Activated CD4-positive, alpha-beta T cell treated with anti-CD3 and anti-CD28 coated beads, Interleukin-2, Interleukin-6, amounts not matched to agents 100 ng/mL and 50 ng/mL, durations not matched to agents 16 hours and 8 hours (primary cell): ENCODE data around the gene ALS2CL.
"Not testable (repeated sequence)": the region's sequence is repeated elsewhere in the genome, so short reads cannot be mapped to it uniquely, and the experiment has no call there.

ENCODE experiments used
- DNase-seq: peaks from one replicate; pipeline ENCODE4 v3.0.0-alpha.2; 2020

ALS2CL gene

GRCh38 chr3:46704346-46704745 lies 10.9 kb upstream of the ALS2CL start:
- not testable (repeated sequence) for DNase-seq

DNA sequence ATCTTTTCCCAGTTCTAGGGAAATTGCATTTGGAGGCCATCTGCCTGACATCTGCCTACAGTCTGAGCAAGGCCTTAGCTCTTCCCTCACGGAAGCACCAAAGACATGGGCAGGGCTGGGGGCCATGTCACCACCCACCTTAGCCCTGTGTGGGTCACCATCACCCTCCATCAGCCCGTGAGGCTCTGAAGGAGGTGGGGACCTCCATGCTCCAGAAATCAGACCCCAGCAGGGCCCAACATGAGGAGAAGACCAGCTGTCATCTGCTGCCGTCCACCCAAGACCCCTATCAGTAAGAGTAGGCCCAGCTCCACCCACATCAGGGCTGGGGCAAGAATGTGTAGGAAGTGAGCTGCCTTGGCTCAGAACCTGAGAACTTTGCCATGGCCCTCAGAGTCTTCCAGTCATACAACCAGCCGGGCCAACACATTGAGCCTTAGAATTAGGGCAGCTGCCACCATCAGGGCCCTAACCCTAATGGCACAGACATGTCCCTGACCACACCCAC lies 9.6 kb upstream of the ALS2CL start:
- no peak for DNase-seq

DNA sequence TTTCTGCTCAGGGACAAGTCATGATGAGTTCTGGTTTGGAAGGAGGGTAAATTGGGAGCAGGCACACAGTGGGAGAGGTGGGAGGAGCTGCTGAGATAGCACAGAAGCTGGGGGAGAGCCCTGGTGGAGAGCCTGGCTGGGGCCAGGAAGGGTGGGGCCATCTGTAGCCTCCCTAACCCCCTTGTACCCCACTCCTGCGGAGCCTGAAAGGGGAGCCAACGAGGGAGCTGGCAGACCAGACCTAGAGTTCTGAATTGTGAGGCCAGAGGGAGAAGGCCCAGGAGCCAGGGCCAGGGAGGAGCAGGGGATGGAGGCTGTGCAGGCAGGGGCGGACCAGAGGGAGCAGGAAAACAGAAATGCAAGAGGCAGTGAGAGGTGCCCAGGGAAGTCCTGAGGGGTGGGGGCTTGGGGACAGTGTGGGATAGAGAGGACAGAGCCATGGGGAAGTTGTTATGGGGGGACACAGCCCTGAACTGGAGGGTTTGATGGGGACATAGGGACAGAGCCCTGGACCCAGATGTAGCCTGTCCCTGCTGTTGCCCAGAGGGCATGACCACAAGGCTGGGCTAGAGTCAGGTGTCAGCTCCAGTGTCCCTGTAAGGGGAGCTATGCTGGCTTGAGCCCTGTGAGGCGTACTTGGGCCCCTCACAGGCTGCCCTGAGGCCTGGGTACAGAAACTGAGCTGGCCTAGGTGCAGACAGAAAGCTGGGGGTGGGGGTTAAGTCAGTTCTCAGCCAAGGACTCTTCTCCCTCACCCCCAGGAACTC lies 8.9 kb upstream of the ALS2CL start:
- DNase-seq: no peak

DNA sequence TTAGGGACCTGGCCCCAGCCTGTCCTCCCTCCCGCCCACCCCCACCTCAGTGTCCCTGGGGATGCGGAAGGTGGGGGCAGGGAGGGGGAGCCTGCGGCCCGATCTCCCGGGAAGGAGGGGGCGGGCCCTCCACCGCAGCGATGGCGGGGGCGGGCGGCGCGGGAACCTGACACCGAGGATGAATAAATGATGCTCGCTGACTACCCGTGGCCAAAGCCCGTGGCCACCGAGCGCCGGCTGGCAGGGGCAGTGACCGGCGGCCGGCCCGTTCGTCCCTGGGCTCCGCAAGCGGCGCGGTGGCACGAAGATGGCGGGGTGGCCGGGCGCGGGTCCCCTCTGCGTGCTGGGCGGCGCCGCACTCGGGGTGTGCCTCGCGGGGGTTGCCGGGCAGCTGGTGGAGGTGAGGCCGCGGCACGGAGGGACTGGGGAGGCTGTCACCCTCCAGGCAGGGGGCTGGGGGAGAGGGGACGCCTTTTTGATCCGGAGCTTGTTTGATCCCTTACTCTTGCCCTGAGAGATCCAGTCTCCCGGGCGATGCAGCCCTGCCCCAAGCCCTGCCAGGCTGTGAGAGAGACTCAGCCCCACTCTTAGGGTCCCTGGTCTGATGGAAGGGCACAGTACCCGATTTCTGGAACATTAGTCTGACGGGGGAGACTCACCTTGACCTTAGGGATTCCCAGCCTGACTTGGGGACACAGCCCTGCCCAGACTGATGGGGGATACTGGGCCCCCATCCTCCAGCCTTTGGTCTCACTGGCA lies 7.9 kb upstream of the ALS2CL start, which contains the start of gene TMIE:
Gene TMIE (plus strand): TSS at position 212 of the 759 bp plus-strand sequence. CDS start 96 bp downstream, at position 308.
- no peak for DNase-seq

DNA sequence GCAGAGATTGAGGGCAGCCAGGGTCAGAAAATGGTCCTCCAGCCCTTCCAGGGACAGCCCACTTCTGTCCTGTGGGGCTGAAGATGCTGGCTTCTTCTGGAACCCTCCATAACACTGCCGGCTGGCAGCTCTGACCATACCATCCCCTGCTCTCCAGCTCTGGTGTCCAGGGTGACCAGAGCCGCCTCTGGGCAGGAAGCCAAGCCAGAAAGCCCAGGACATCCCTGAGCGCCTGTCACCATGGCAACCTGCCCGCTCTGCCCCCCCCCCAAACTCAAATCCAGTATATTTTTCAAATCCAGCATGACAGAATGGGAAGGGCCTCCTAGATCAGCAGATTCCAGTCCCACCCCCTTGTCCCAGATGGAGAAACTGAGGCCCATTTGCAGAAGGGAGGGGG lies 7.3 kb upstream of the ALS2CL start:
- no peak for DNase-seq

DNA sequence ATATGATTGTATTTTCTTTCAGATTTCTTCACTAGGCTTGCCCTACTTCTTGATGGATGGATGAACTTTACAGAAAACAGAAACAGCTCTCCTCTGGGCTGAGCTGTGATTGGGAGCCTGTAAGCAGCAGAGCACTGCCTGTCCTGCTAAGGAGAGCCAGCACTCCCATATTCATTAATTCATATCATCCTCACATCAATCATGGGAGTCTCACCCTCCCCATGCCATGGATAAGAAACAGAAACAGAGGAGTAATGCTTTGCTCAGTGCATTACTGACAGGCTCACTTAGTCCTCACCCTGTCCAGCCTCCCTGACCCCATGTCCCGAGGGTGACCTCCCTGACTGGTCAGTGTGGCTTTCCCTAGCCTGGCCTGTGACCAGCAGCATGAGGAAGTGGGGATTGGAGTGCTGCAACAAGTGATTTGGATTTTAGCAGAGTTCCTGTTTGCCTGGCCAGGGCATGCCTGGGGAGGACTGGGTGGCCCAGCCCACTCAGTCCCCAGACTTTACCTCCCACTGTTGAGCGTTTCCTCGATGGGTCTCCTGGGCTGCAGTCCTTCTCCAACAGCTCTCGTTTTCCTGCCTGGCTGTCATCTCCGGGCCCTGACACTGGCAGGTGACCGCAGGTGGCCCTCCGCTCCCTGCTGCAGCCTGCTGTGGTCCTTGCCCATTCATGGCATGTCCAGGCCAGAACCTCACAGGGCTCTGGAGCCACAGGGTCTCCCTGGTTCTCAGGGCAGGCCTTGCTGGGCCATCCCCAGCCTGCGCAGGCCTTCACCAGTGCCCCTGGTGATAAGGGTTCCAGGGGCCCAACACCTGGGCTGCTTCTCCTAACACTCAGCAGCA lies 6.4 kb upstream of the ALS2CL start:
- no peak for DNase-seq

DNA sequence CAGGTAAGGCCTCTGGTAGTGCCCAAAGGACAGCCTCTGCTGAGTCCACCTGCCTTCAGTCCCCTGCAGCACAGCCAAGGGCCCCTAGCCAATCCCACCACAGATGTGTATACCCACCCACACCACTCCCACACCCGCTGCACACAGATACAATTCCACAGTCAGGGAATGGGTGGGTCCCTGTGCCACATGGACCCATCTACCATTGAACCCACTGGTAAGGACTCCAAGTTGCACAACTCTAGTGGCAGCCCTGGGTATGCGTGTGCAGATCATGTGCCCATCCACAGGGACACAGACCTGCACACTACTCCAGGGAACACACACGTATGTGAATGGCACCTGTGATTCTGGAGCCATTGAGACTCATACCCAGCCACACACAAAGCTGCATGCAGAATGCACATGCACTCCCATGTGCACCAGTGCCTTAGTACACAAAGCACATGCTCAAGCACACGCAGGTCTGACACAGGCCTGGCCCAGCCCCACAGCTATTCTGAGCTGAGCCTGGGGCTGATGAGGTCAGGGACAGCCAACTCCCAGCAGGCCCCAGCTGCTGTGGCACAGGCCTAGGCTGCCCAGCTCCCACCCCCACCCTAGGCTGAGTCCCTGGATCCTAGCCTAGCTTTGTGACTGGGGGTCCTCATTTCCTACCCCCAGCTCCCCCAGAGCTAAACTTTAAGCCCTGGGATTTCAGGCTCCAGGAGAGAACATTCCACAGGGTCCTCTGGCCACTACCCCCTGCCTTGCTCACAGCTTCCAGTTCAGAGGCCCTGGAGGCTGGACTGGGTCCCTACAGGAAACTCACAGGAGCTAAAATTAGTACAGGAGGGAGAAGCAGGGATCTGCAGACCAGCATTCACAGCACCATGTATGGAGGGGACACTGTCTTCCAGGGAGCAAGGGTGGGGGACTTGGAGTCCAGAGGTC lies 2.7 kb upstream of the ALS2CL start:
- no peak for DNase-seq

DNA sequence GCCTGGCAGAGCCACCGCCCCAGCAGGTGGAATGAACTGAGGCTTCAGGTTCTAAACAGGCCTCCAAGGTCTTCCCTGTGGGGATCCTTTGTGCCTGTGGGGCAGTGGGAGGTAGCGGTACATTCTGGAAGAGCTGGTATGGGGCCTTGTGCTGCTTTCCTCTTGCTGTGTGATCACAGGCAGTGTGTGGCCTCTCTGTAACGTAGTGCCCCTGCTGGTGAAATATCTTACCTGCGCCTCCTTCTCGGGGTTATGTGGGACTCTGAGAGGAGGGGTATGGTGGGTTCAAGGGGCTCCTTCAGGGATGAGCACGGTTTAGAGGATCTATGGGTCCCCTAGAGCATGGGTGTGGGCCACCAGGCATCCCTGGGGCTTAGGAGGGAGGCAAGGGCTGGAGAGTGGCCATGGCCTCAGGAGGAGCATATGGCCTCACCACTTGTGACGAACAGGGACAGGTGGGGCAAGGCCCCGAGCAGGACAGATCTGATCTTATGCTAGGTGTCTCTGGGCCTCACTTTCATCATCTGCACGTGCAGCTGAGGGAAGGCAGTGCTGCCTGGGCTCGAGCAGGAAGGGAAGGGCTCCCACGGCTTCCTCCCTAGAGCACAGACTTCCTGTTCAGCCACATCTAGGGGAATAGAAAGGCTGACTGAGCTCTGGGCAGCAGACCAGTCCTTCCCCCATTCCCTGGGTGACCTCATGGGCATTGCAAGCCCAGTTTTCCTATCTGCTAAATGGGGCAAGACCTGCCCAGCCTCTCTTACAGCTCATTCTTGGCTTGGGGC lies 1.9 kb upstream of the ALS2CL start:
- DNase-seq: peak; percentile 55

- DNase-seq: no peak
Observed at GRCh38 chr3:46694520-46694919, 1.0 kb upstream of the ALS2CL start.

DNA sequence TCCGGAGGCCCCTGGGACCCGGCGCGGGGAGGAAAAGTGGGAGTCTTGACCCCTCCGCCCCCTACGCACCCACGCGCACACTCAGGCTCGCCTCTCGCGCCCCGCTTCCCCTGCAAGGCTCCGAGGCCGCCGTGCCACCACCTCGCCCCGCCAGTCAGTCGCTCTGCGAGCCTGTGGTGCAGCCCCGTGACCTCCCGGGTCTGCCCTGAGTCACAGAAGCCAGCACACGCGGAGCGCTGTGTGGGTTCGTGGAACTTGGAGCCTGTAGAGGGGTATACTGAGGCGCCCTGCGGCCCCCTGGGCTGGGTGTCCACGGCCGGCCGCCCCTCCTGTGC lies 380 bp upstream of the ALS2CL start:
- DNase-seq: peak; percentile 17

GRCh38 chr3:46692566-46692990 lies 901 bp downstream of the ALS2CL start:
- DNase-seq: no peak

GRCh38 chr3:46690798-46691197 lies 2.7 kb downstream of the ALS2CL start:
- DNase-seq: no peak

- no peak for DNase-seq
Observed at GRCh38 chr3:46685446-46685845, 8.0 kb downstream of the ALS2CL start.

GRCh38 chr3:46684891-46685290 lies 8.6 kb downstream of the ALS2CL start:
- no peak for DNase-seq

DNA sequence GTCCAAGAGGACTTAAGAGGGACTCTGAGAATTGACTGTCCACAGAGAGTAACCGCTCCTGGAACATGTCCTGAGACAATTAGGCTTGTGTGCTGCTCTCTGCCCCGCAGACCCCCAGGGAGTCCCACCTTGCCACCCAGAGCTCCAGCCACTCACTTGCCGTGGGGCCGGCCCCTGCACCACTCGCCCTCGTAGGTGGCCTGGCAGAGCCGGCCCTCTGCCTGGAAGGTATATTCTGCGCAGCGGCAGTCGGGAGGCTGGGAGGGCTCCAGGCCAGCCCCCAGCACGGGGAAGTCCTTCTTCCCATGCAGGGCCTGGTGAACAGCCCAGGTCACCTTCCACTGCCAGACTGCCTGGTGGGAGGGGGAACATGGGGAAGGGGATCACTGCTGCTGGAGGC lies 10.5 kb downstream of the ALS2CL start:
- DNase-seq: no peak

- no peak for DNase-seq
Observed at GRCh38 chr3:46681856-46682540, 11.5 kb downstream of the ALS2CL start.

DNA sequence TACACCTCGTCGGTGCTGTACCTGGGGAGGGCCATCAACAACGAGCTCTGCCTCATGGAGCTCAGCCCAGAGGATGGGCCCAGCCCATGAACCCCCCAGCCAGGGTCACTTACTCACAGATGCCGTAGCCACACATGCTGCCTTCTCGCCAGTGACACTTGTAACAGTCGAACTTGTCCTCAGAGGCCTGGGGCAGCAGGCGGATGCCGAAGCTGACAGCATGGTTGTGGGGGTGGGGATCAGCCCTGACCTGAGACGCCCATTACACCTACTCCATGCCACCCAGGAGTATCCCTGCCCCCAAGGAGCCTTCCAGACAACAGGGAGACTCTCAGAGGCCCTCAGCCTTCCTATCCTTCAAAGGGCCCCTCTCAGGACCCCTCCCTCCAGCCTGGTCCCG lies 12.1 kb downstream of the ALS2CL start:
- DNase-seq: no peak

DNA sequence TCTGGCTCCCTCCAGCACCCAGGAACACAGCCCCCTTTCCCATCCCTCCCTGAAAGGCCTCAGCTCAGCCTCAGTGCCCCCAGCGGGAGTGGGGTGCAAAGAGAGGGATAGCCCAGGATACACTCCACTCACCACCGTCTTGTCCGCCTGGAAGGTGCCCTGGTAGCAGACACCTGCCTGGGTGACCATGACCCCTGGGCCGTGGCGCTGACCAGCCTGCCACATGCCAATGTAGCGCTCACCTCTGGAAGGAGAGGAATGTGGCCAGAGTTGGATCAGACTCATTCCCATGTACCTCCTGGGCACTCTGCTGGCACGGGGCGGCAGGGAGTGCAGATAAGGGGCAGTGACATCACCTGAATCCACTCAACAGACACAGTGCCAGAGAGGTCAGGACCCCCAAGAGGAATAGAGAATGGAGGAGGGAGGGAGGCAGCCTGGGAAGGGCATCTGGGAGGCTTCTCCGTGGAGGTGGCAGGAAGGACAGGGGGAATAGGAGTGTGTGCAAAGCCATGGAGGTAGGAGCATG lies 13.1 kb downstream of the ALS2CL start:
- DNase-seq: no peak

- DNase-seq: no peak
Observed at GRCh38 chr3:46679681-46680080, 13.8 kb downstream of the ALS2CL start.

GRCh38 chr3:46678280-46678679 lies 15.2 kb downstream of the ALS2CL start:
- no peak for DNase-seq

DNA sequence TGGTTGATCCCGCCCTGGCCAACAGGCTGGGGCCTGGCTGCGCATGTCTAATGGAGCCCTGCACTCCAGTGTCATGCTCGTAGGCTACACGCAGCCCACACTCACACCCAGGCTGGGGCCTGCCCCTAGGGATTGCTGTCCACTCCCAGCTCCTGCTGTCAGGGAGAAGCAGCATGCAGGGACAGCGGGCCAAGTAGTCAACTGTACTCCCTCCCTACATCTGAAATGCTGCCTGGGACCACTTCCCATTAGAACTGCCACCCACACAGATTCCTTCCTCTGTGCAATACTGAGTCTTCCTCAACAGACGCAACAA lies 16.1 kb downstream of the ALS2CL start:
- DNase-seq: no peak
